PFSK-1 (cell line): Measurements from ENCODE around the gene LDB2.

ENCODE experiments used
- FOXP2 ChIP-seq: optimal IDR thresholded peaks from 2 replicates; pipeline ENCODE3; 2011; ENCODE audit warnings: borderline replicate concordance, control low read depth, inconsistent platforms; ENCODE audit not compliant: insufficient read depth; ENCODE audit errors: extremely low read length, extremely low read depth
- POLR2AphosphoS5 ChIP-seq: IDR thresholded peaks from 2 replicates; pipeline ENCODE4 v1.6.1; 2012; ENCODE audit warnings: low read depth, mild to moderate bottlenecking, control low read depth, low read length, moderate library complexity
- SIN3A ChIP-seq: IDR thresholded peaks from 2 replicates; pipeline ENCODE4 v1.6.1; 2012; ENCODE audit warnings: mild to moderate bottlenecking, low read length, moderate library complexity, borderline replicate concordance; ENCODE audit not compliant: insufficient read depth
- TAF1 ChIP-seq: IDR thresholded peaks from 2 replicates; pipeline ENCODE4 v1.6.1; 2012; ENCODE audit warnings: low read length, control low read depth, borderline replicate concordance; ENCODE audit not compliant: insufficient read depth
- TF ChIP-seq, protein P1 (sequence below), 2 experiments: IDR thresholded peaks; 2 replicates each; pipeline versions ENCODE4 v1.6.1 to v1.8.0; 2011 to 2012; ENCODE audit warnings: low read depth in 2 of 2, low read length in 2 of 2, control low read depth in 1 of 2, inconsistent platforms in 1 of 2, mild to moderate bottlenecking in 1 of 2, moderate library complexity in 1 of 2; ENCODE audit not compliant: insufficient read depth in 1 of 2

GRCh38 chr4:16916031-16916430 is 17.6 kb upstream of the LDB2 start:
- TF ChIP-seq POLR2AphosphoS5 (no peak), SIN3A (no peak), TAF1 (no peak), FOXP2 (no peak)
- TF ChIP-seq, protein P1, sequence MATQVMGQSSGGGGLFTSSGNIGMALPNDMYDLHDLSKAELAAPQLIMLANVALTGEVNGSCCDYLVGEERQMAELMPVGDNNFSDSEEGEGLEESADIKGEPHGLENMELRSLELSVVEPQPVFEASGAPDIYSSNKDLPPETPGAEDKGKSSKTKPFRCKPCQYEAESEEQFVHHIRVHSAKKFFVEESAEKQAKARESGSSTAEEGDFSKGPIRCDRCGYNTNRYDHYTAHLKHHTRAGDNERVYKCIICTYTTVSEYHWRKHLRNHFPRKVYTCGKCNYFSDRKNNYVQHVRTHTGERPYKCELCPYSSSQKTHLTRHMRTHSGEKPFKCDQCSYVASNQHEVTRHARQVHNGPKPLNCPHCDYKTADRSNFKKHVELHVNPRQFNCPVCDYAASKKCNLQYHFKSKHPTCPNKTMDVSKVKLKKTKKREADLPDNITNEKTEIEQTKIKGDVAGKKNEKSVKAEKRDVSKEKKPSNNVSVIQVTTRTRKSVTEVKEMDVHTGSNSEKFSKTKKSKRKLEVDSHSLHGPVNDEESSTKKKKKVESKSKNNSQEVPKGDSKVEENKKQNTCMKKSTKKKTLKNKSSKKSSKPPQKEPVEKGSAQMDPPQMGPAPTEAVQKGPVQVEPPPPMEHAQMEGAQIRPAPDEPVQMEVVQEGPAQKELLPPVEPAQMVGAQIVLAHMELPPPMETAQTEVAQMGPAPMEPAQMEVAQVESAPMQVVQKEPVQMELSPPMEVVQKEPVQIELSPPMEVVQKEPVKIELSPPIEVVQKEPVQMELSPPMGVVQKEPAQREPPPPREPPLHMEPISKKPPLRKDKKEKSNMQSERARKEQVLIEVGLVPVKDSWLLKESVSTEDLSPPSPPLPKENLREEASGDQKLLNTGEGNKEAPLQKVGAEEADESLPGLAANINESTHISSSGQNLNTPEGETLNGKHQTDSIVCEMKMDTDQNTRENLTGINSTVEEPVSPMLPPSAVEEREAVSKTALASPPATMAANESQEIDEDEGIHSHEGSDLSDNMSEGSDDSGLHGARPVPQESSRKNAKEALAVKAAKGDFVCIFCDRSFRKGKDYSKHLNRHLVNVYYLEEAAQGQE (IDR thresholded peaks at IDR 0.05; ENCODE audit: insufficient read depth in 1 of 2, low read depth in 2 of 2, low read length in 2 of 2): no peak
